Esophagus (tissue), 2 donors: ENCODE measurements around the gene IQGAP3. TPM values are rescaled to one million over a fixed set of nuclear protein-coding genes. Genes with fewer than 3 reads are reported as not detected.

ENCODE experiments used
- H3K27ac ChIP-seq, 2 donors: one replicate each; pipeline ENCODE4 v1.5.1; 2013; ENCODE audit warnings: low read depth in 2 of 2, mild to moderate bottlenecking in 2 of 2, inconsistent platforms in 1 of 2, low read length in 1 of 2, moderate library complexity in 1 of 2
- H3K27me3 ChIP-seq, 2 donors: one replicate each; pipeline ENCODE4 v1.6.1; 2013; ENCODE audit warnings: low read length in 2 of 2, control low read depth in 1 of 2, mild to moderate bottlenecking in 1 of 2; ENCODE audit not compliant: insufficient read depth in 2 of 2, control insufficient read depth in 1 of 2
- H3K36me3 ChIP-seq, 2 donors: one replicate each; pipeline ENCODE4 v1.6.1; 2013; ENCODE audit warnings: low read length in 1 of 2; ENCODE audit not compliant: control insufficient read depth in 2 of 2, insufficient read depth in 2 of 2
- H3K4me1 ChIP-seq, 2 donors: one replicate each; pipeline ENCODE4 v1.6.1; 2013; ENCODE audit warnings: low read length in 1 of 2; ENCODE audit not compliant: control insufficient read depth in 2 of 2, insufficient read depth in 2 of 2
- H3K4me3 ChIP-seq, 2 donors: one replicate each; pipeline ENCODE4 v1.5.1; 2013; ENCODE audit warnings: low read length in 2 of 2, mild to moderate bottlenecking in 2 of 2, low read depth in 1 of 2, moderate library complexity in 1 of 2
- H3K9me3 ChIP-seq, 2 donors: one replicate each; pipeline ENCODE4 v1.6.1; 2013; ENCODE audit warnings: mild to moderate bottlenecking in 2 of 2, low read depth in 1 of 2, low read length in 1 of 2, moderate library complexity in 1 of 2; ENCODE audit not compliant: control insufficient read depth in 2 of 2, insufficient read depth in 1 of 2
- WGBS, 2 donors: extraction: QIAGEN DNeasy Blood & Tissue Kit; methylation state at CpG; one replicate each; pipeline ENCODE4 v1.1.7; 2013; 5-methylcytosine and 5-hydroxymethylcytosine counted together
- polyA plus RNA-seq, 2 donors: library from polyadenylated mRNA; stranded (reverse); fragments of 200-250 nt; gene quantifications; one replicate each; pipeline ENCODE4 v1.2.3, GENCODE V29; 2013
- donor health status: healthy with polysubstance abuse.
- donor health status: Bipolar disorder and iron deficiency.

Gene IQGAP3
- polyA plus RNA-seq, 2 donors: 3.8 to 7.8 TPM

DNA sequence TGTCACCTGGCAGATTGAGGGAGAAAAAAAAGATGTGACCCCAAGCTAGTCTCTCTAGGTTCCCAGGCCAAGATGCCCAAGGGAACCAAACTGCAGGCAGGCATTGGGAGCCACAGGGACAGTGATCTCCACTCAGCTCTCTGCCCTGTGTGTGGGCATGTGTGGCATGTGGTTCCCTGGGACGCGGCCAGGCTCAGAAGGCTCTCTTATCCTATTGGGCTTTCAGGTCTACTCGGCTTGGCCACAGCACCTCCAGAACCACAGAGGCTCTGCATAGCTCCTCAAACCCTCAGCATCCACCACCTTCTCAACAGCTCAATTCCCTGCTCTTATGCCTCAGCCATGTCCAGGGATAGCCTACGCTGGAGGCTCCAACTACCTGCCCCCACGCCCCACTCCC lies 22.0 kb downstream of the IQGAP3 start:
- Histone ChIP-seq H3K27me3 (no peaks in the 10 kb centered on the region), H3K36me3 (peaks cover 0 to 7% of the 10 kb centered on the region in 2 donors), H3K4me3 (no peak overlapping the region), H3K27ac (no peak overlapping the region), H3K4me1 (no peaks in the 10 kb centered on the region), H3K9me3 (no peaks in the 10 kb centered on the region)
- WGBS, 2 donors: 82 to 83% methylated on average over 5 of the region's 5 CpGs

DNA sequence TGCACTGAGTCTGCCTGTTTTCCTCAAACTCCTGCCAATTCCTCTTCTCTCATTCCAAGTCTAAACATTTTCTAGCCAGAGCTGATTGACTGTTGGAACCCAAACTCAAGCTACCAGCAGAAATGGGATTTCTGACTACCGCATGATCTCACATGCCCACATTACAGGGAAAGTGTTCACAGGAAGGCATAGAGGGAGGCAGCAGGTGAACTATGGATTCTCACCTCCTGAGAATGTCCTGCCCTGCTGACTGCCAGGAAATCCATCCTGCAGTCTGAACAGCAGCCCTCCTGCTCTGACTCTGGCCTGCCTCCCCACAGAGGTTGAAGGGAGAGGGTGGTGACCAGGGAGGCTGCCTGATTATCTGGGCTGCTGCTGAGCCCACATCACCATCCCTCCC lies 22.5 kb downstream of the IQGAP3 start:
- H3K4me3 ChIP-seq: no peak overlapping the region
- peaks cover 0 to 7% of the 10 kb centered on the region in 2 donors for H3K36me3 ChIP-seq
- H3K4me1 ChIP-seq: no peaks in the 10 kb centered on the region
- no peak overlapping the region for H3K27ac ChIP-seq
- no peaks in the 10 kb centered on the region for H3K27me3 ChIP-seq
- 67 to 70% methylated on average over 1 of the region's 1 CpG for WGBS, 2 donors
- no peaks in the 10 kb centered on the region for H3K9me3 ChIP-seq

DNA sequence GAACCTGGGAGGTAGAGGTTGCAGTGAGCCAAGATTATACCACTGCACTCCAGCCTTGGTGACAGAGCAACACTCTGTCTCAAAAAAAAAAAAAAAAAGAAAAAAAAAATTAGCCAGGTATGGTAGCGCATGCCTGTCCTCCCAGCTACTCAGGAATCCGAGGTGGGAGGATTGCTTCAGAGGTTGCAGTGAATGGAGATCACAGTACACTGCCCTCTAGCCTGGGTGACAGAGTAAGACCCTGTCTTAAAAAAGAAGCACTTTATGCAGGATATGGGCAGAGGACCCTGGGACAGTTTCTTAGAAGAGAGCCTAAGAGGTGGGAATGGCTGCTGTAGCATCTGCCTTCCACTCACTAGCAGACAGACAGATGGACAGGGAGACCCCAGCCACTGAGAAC lies 23.0 kb downstream of the IQGAP3 start:
- Histone ChIP-seq H3K9me3 (no peaks in the 10 kb centered on the region), H3K36me3 (peaks cover 0 to 7% of the 10 kb centered on the region in 2 donors), H3K27me3 (no peaks in the 10 kb centered on the region), H3K4me3 (no peak overlapping the region), H3K27ac (no peak overlapping the region), H3K4me1 (no peaks in the 10 kb centered on the region)
- 86 to 88% methylated on average over 2 of the region's 2 CpGs for WGBS, 2 donors

DNA sequence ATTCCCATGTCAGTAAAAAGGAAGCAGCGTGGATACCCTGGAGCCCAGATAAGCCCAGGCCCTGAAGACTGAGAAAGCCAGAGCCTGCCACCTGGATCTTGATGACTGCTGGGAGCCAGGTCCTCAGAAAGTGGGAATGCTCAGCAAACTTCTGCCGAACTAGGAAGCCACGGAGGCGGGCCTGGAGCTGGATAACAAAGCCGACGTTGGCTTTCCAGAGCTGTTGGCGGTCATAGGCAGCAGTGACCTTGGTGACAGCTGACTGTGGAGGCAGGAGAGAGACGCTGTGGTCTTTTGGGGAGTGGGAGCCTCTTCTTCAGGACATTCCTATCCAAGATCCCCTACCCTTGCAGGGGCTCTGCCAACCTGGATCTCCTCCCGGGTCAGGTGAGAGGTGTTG lies 24.4 kb downstream of the IQGAP3 start:
- H3K36me3 ChIP-seq: peaks cover 0 to 7% of the 10 kb centered on the region in 2 donors
- WGBS, 2 donors: 84 to 92% methylated on average over 9 of the region's 9 CpGs
- H3K9me3 ChIP-seq: no peaks in the 10 kb centered on the region
- no peaks in the 10 kb centered on the region for H3K27me3 ChIP-seq
- H3K27ac ChIP-seq: no peak overlapping the region
- H3K4me3 ChIP-seq: no peak overlapping the region
- H3K4me1 ChIP-seq: no peaks in the 10 kb centered on the region

DNA sequence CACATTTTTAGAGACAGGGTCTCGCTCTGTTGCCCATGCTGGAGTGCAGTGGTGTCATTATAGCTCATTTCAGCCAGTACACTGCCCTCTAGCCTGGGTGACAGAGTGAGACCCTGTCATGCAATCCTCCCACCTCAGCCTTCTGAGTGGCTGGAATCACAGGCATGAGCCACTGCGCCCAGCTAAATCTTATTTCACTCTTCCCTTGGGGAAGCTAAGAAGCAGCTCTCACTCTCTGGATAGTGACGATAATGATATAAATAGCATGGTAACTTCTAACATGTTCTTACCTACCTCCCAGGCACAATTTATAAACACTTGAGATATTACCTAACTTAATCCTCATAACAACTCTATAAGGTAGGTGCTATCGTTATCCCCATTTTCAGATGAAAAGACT lies 24.9 kb downstream of the IQGAP3 start:
- no peak overlapping the region for H3K27ac ChIP-seq
- H3K4me1 ChIP-seq: no peaks in the 10 kb centered on the region
- no peak overlapping the region for H3K4me3 ChIP-seq
- no peaks in the 10 kb centered on the region for H3K9me3 ChIP-seq
- H3K36me3 ChIP-seq: peaks cover 0 to 7% of the 10 kb centered on the region in 2 donors
- WGBS, 2 donors: 96% methylated on average over 4 of the region's 4 CpGs
- no peaks in the 10 kb centered on the region for H3K27me3 ChIP-seq

DNA sequence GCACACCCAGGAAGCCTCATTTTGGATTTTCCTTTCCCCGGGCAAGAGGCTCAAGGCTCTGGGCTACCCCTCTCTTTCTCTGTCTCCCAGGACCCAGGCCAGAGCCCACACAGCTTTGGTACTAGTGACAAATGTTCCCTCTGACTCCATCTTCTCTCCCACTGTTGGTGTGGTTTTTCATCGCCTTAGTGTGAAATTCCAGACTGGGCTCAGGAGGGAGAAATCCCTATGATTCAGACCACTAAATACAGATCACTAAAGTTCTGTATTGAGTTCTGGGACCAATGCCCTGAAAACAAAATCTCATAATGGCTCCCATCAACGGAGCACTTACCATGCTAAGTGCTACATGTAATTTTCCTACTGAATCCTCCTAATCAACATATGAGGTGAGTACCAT lies 26.1 kb downstream of the IQGAP3 start:
- Histone ChIP-seq H3K36me3 (peaks cover 0 to 7% of the 10 kb centered on the region in 2 donors), H3K27me3 (no peaks in the 10 kb centered on the region), H3K4me3 (no peak overlapping the region), H3K9me3 (no peaks in the 10 kb centered on the region), H3K4me1 (no peaks in the 10 kb centered on the region), H3K27ac (no peak overlapping the region)
- WGBS, 2 donors: 87 to 98% methylated on average over 3 of the region's 3 CpGs

DNA sequence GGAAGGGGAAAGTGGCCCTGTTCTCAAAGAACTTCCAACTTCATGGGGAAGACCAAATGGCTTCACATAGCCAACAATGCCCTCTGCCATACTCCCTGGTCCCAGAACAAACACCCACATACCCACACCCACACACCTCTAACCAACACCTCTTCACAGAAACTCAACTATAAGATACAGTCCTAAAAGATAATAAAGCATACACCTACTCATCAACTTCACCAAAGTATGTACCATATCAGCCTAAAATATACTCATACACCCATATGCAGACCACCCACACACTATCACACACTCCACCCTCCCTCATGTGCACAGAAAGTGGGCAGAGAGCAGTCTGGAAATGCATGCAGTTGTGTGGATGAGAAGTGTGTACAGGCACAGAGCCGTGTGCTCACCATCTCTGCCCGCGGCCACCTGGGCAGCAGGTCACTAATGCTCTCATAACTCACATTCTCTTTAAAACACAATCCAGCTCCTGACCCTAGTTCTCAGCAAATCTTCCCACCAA lies 27.7 kb downstream of the IQGAP3 start:
- H3K36me3 ChIP-seq: peaks cover 0 to 7% of the 10 kb centered on the region in 2 donors
- H3K27me3 ChIP-seq: no peaks in the 10 kb centered on the region
- H3K27ac ChIP-seq: no peak overlapping the region
- no peaks in the 10 kb centered on the region for H3K4me1 ChIP-seq
- no peak overlapping the region for H3K4me3 ChIP-seq
- WGBS, 2 donors: 97 to 98% methylated on average over 3 of the region's 3 CpGs
- H3K9me3 ChIP-seq: no peaks in the 10 kb centered on the region

DNA sequence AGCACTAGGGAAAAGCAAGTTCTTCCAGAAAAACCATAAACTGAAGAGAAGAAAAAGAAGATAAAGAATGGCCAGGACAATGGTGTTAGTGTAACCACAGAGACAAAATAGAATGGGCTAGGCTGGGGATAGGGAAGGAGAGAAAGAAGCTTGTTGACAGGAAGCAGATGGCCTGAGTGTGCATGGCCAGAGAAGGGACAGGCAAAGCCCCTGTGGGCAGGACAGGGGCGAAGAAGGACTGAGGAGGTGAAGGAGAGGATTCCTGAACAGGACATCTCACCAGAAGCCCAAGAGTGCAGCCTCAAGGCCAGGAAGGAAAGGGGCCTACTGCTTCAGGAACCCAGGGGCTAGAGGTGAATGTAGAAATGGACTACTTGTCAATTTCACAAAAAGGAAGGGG lies 29.3 kb downstream of the IQGAP3 start:
- peaks cover 0 to 5% of the 10 kb centered on the region in 2 donors for H3K36me3 ChIP-seq
- H3K4me1 ChIP-seq: no peaks in the 10 kb centered on the region
- no peak overlapping the region for H3K27ac ChIP-seq
- WGBS, 2 donors: 75 to 94% methylated on average over 1 of the region's 1 CpG
- H3K9me3 ChIP-seq: no peaks in the 10 kb centered on the region
- no peaks in the 10 kb centered on the region for H3K27me3 ChIP-seq
- no peak overlapping the region for H3K4me3 ChIP-seq

DNA sequence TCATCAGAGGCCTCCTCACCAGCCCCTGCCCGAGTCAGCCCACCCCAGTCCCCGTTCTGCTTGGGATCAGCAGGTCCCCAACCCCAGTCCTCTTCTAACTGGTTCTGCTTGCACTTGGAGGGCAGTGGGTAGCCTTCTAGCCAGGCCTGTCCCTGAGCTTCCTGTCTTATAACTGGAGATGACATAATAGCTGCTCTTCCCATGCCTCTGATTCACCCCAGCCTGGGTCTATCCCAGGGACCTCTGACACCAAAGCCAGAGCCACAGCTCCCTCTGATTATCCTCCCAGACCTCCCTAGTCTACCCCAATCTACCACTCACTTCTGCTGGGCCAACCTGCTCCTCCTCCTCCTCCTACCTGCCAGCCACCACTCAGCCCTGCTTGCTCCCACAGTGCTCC lies 31.4 kb downstream of the IQGAP3 start:
- peaks cover 0 to 2% of the 10 kb centered on the region in 2 donors for H3K36me3 ChIP-seq
- H3K9me3 ChIP-seq: no peaks in the 10 kb centered on the region
- H3K4me1 ChIP-seq: no peaks in the 10 kb centered on the region
- no peak overlapping the region for H3K27ac ChIP-seq
- H3K4me3 ChIP-seq: no peak overlapping the region
- no peaks in the 10 kb centered on the region for H3K27me3 ChIP-seq
- WGBS, 2 donors: 88 to 90% methylated on average over 2 of the region's 2 CpGs

DNA sequence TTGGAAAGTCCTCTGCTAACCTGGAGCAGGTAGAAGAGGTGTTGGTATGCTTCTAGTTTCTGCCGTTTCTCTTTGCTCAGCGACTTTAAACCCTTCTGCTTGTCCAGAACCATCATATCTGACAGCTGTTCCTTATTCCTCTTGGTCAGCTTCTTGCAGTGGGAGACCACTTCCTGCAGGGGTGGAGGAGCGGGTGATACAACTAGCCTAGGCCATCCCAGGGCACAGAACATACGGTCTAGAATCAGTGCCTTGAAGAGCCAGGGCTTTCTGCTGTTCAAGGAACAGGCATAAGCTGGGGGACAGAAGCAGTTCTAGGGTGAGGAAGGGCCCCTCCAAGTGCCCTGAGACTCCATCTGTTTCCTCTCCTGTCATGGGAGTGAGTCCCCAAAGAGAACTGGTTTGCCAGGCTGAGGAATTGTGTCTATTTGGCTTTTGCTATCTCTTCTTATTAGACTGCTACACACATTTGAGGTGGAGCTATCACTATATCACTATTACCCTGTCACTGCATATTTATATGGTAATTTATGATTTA lies 32.5 kb downstream of the IQGAP3 start:
- Histone ChIP-seq H3K27ac (no peak overlapping the region), H3K4me3 (no peak overlapping the region), H3K36me3 (peaks cover 0 to 2% of the 10 kb centered on the region in 2 donors), H3K27me3 (no peaks in the 10 kb centered on the region), H3K4me1 (no peaks in the 10 kb centered on the region), H3K9me3 (no peaks in the 10 kb centered on the region)
- 91 to 93% methylated on average over 4 of the region's 4 CpGs for WGBS, 2 donors
